SK-N-SH treated with all-trans-retinoic acid at 6 μM for 48 hours (cell line): ENCODE results near the gene HOXD8.

Experiments
- ATAC-seq: fragments of 200-7000 bp; cut with Tn5 transposase; 3 replicates; pipeline ENCODE4 v1.9.1; 2020; ENCODE audit warnings: mild to moderate bottlenecking, moderate library complexity
- ARNTL ChIP-seq: fragments of 450-650 bp; formaldehyde crosslinking; IDR thresholded peaks from 2 replicates; pipeline ENCODE4 v1.5.0; 2020; ENCODE audit warnings: low read depth, mild to moderate bottlenecking, moderate library complexity, borderline replicate concordance
- BACH2 ChIP-seq: fragments of 250-450 bp; sonication (Bioruptor Pico); IDR thresholded peaks from 2 replicates; pipeline ENCODE4 v1.9.0; 2021; ENCODE audit warnings: mild to moderate bottlenecking, borderline replicate concordance
- CSDC2 ChIP-seq: fragments of 250-450 bp; sonication (Bioruptor Pico); IDR thresholded peaks from 2 replicates; pipeline ENCODE4 v1.5.0; 2020; ENCODE audit warnings: mild to moderate bottlenecking, moderate library complexity
- CSRNP3 ChIP-seq: fragments of 250-450 bp; sonication (Bioruptor Pico); IDR thresholded peaks from 2 replicates; pipeline ENCODE4 v1.5.1; 2021; ENCODE audit warnings: mild to moderate bottlenecking, moderate library complexity
- ESRRG ChIP-seq: fragments of 250-450 bp; sonication (Bioruptor Pico); IDR thresholded peaks from 2 replicates; pipeline ENCODE4 v1.6.1; 2021; ENCODE audit warnings: mild to moderate bottlenecking
- GLIS3 ChIP-seq: fragments of 250-450 bp; sonication (Bioruptor Pico); IDR thresholded peaks from 2 replicates; pipeline ENCODE4 v1.5.0; 2020; ENCODE audit warnings: mild to moderate bottlenecking, moderate library complexity
- ISL1 ChIP-seq: fragments of 250-450 bp; sonication (Bioruptor Pico); IDR thresholded peaks from 2 replicates; pipeline ENCODE4 v2.1.2; 2022; ENCODE audit warnings: mild to moderate bottlenecking, moderate library complexity
- OSR1 ChIP-seq: fragments of 250-450 bp; sonication (Bioruptor Pico); IDR thresholded peaks from 2 replicates; pipeline ENCODE4 v1.8.0; 2022; ENCODE audit warnings: moderate library complexity, mild to moderate bottlenecking, inconsistent platforms
- PATZ1 ChIP-seq: fragments of 250-450 bp; sonication (Bioruptor Pico); IDR thresholded peaks from 2 replicates; pipeline ENCODE4 v1.8.0; 2020; ENCODE audit warnings: mild to moderate bottlenecking, moderate library complexity, borderline replicate concordance
- POU6F1 ChIP-seq: fragments of 250-450 bp; sonication (Bioruptor Pico); IDR thresholded peaks from 2 replicates; pipeline ENCODE4 v1.8.0; 2021; ENCODE audit warnings: low read depth, mild to moderate bottlenecking, moderate library complexity, borderline replicate concordance
- PPARA ChIP-seq: fragments of 250-450 bp; sonication (Bioruptor Pico); IDR thresholded peaks from 2 replicates; pipeline ENCODE4 v1.5.0; 2020; ENCODE audit warnings: mild to moderate bottlenecking, borderline replicate concordance
- RARB ChIP-seq: fragments of 250-450 bp; sonication (Bioruptor Pico); IDR thresholded peaks from 2 replicates; pipeline ENCODE4 v1.8.0; 2021; ENCODE audit warnings: mild to moderate bottlenecking, moderate library complexity
- SNAI2 ChIP-seq: fragments of 250-450 bp; sonication (Bioruptor Pico); IDR thresholded peaks from 2 replicates; pipeline ENCODE4 v1.5.0; 2020; ENCODE audit warnings: mild to moderate bottlenecking, moderate library complexity
- TCF4 ChIP-seq: fragments of 250-450 bp; sonication (Bioruptor Pico); IDR thresholded peaks from 2 replicates; pipeline ENCODE4 v1.8.0; 2021; ENCODE audit warnings: mild to moderate bottlenecking, moderate library complexity, borderline replicate concordance
- TOX ChIP-seq: fragments of 250-450 bp; sonication (Bioruptor Pico); IDR thresholded peaks from 2 replicates; pipeline ENCODE4 v1.8.0; 2021; ENCODE audit warnings: mild to moderate bottlenecking, moderate library complexity, borderline replicate concordance
- TSHZ2 ChIP-seq: fragments of 250-450 bp; sonication (Bioruptor Pico); IDR thresholded peaks from 2 replicates; pipeline ENCODE4 v1.5.0; 2020; ENCODE audit warnings: mild to moderate bottlenecking, moderate library complexity
- ZFP3 ChIP-seq: fragments of 250-450 bp; sonication (Bioruptor Pico); IDR thresholded peaks from 2 replicates; pipeline ENCODE4 v1.5.0; 2020; ENCODE audit warnings: mild to moderate bottlenecking, moderate library complexity
- ZNF70 ChIP-seq: fragments of 450-650 bp; formaldehyde crosslinking; IDR thresholded peaks from 2 replicates; pipeline ENCODE4 v1.5.0; 2020; ENCODE audit warnings: mild to moderate bottlenecking, moderate library complexity
- ZNF8 ChIP-seq: fragments of 450-650 bp; formaldehyde crosslinking; IDR thresholded peaks from 2 replicates; pipeline ENCODE4 v1.5.0; 2020; ENCODE audit warnings: mild to moderate bottlenecking, moderate library complexity
- TF ChIP-seq, protein P1 (sequence below): fragments of 250-450 bp; sonication (Bioruptor Pico); IDR thresholded peaks from 2 replicates; pipeline ENCODE4 v1.5.1; 2020; ENCODE audit warnings: low read depth, mild to moderate bottlenecking, moderate library complexity

The HOXD8 gene

GRCh38 chr2:176101216-176101830 lies 28.2 kb upstream of the HOXD8 start:
- no peak for ATAC-seq
- no peak for TF ChIP-seq ARNTL
- TF ChIP-seq, protein P1, sequence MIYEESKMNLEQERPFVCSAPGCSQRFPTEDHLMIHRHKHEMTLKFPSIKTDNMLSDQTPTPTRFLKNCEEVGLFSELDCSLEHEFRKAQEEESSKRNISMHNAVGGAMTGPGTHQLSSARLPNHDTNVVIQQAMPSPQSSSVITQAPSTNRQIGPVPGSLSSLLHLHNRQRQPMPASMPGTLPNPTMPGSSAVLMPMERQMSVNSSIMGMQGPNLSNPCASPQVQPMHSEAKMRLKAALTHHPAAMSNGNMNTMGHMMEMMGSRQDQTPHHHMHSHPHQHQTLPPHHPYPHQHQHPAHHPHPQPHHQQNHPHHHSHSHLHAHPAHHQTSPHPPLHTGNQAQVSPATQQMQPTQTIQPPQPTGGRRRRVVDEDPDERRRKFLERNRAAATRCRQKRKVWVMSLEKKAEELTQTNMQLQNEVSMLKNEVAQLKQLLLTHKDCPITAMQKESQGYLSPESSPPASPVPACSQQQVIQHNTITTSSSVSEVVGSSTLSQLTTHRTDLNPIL (CRISPR knock-in tag): no peak

DNA sequence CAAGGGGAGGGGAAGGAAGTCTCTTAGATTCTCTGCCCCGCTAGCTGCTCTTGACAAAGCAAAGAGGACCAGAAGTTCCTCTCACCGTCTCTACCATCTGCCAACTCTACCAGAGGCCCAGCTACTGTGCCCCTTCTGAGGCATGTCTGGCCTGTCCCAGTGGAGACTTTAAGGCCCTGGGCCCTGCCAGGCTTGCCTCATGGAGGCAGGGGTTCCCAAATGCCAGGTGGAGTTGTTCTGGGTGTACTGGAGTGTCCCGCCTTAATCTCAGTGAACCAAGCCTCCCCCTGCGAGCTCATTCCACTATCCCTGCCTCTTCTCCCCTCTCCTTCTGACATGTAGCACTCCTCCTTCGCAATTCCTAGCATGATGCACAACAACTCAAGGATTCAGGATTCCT lies 27.7 kb upstream of the HOXD8 start:
- TF ChIP-seq CSDC2 (CRISPR knock-in tag) (no peak), TCF4 (no peak), OSR1 (CRISPR knock-in tag) (no peak), TOX (CRISPR knock-in tag) (no peak), TSHZ2 (CRISPR knock-in tag) (no peak), SNAI2 (CRISPR knock-in tag) (no peak), CSRNP3 (CRISPR knock-in tag) (no peak), GLIS3 (CRISPR knock-in tag) (no peak), ZNF8 (no peak), BACH2 (CRISPR knock-in tag) (no peak), ESRRG (CRISPR knock-in tag) (no peak)
- no peak for ATAC-seq

DNA sequence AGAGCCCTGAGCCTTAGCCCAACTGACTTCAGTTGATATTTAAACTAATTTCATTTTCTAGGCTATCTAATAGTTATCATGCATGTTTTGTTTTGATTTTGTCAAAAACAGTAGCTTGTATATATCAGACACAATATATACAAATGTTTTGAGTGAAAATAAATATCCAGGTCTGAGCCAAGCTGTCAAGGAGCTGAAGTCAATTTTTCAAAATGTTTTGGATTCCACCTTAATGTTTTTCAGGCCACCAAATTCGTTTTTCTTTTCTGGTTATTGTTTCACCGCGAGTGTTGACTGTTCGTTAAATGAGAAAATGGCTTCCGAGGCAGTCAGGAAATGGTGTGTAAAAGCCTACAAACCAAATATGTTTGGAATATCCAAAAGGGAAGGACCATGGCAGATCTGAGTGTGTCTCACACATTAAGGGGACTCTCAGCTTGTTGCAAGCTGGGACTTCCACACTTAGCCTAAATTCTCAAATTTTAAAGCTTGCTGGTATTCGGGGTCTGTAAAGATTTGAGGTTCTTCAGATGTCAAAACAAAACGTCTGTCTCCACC lies 27.1 kb upstream of the HOXD8 start:
- TF ChIP-seq ZNF8: no peak
- TF ChIP-seq TCF4: no peak
- no peak for TF ChIP-seq ARNTL
- no peak for TF ChIP-seq PPARA (CRISPR knock-in tag)
- no peak for TF ChIP-seq ISL1 (CRISPR knock-in tag)
- no peak for TF ChIP-seq PATZ1
- no peak for TF ChIP-seq POU6F1 (CRISPR knock-in tag)
- TF ChIP-seq RARB (CRISPR knock-in tag): no peak
- TF ChIP-seq TSHZ2 (CRISPR knock-in tag): no peak
- no peak for TF ChIP-seq TOX (CRISPR knock-in tag)
- TF ChIP-seq ZFP3 (CRISPR knock-in tag): no peak
- no peak for TF ChIP-seq ZNF70 (CRISPR knock-in tag)
- TF ChIP-seq ESRRG (CRISPR knock-in tag): no peak
- TF ChIP-seq CSDC2 (CRISPR knock-in tag): no peak
- ATAC-seq: no peak
